ENCODE results near the gene GCLC.

DNA sequence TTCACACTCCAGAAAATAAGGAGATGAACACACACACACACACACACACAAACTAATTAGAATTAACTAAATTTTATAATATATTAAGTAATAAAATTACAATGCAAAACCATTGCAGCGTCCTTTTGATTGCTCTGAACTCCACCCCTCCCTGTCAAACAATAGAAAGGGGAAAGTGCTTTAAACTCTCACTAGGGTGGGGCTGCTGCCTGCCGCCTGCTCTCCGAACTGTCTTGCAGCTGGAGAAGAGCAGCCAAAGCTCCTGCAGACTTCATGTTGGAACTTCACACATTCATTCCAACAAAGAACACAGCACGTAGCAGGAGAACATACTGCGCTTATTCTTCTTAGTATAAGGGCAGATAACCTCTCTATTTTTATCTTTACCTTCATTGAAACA lies 83.2 kb downstream of the GCLC start:
- TF ChIP-seq, protein P1, sequence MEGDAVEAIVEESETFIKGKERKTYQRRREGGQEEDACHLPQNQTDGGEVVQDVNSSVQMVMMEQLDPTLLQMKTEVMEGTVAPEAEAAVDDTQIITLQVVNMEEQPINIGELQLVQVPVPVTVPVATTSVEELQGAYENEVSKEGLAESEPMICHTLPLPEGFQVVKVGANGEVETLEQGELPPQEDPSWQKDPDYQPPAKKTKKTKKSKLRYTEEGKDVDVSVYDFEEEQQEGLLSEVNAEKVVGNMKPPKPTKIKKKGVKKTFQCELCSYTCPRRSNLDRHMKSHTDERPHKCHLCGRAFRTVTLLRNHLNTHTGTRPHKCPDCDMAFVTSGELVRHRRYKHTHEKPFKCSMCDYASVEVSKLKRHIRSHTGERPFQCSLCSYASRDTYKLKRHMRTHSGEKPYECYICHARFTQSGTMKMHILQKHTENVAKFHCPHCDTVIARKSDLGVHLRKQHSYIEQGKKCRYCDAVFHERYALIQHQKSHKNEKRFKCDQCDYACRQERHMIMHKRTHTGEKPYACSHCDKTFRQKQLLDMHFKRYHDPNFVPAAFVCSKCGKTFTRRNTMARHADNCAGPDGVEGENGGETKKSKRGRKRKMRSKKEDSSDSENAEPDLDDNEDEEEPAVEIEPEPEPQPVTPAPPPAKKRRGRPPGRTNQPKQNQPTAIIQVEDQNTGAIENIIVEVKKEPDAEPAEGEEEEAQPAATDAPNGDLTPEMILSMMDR (conservative IDR thresholded peaks at IDR 0.05; ENCODE audit: low read depth in 2 of 2) = no peak
- no peak for TF ChIP-seq EZH2 (IDR thresholded peaks at IDR 0.05; ENCODE audit: low read depth, unreplicated experiment)
